BLaER1 treated with 17β-estradiol and CSF1 and Interleukin-3, amounts not matched to agents 10 nM and 100 nM (cell line): ENCODE results near the gene UROS.

ENCODE experiments used
- H3K27ac ChIP-seq, 11 experiments: shearing (Covaris generic); formaldehyde crosslinking; 2 replicates each; pipeline ENCODE4 v1.8.1; 2022
- H3K27me3 ChIP-seq, 11 experiments: shearing (Covaris generic); formaldehyde crosslinking; 2 replicates each; pipeline ENCODE4 v1.8.1; 2022
- H3K36me3 ChIP-seq, 11 experiments: shearing (Covaris generic); formaldehyde crosslinking; 2 replicates each; pipeline ENCODE4 v1.8.1; 2022
- H3K4me1 ChIP-seq, 10 experiments: shearing (Covaris generic); formaldehyde crosslinking; 2 replicates each; pipeline ENCODE4 v1.8.1; 2022
- H3K4me2 ChIP-seq, 11 experiments: shearing (Covaris generic); formaldehyde crosslinking; 2 replicates each; pipeline ENCODE4 v1.8.1; 2022
- H3K4me3 ChIP-seq, 10 experiments: shearing (Covaris generic); formaldehyde crosslinking; 2 replicates each; pipeline ENCODE4 v1.8.1; 2022
- H3K9ac ChIP-seq, 11 experiments: shearing (Covaris generic); formaldehyde crosslinking; 2 replicates each; pipeline ENCODE4 v1.8.1; 2022
- H3K9me3 ChIP-seq, 11 experiments: shearing (Covaris generic); formaldehyde crosslinking; replicated peaks in 1 of 11; 2 replicates each; pipeline ENCODE4 v1.8.1; 2022
- H4K20me1 ChIP-seq, 11 experiments: shearing (Covaris generic); formaldehyde crosslinking; 2 replicates each; pipeline ENCODE4 v1.8.1; 2022
- Cebpa-rat ChIP-seq, 11 experiments: shearing (Covaris generic); IDR thresholded peaks; 2 replicates each; pipeline ENCODE4 v1.8.1; 2022

UROS gene

DNA sequence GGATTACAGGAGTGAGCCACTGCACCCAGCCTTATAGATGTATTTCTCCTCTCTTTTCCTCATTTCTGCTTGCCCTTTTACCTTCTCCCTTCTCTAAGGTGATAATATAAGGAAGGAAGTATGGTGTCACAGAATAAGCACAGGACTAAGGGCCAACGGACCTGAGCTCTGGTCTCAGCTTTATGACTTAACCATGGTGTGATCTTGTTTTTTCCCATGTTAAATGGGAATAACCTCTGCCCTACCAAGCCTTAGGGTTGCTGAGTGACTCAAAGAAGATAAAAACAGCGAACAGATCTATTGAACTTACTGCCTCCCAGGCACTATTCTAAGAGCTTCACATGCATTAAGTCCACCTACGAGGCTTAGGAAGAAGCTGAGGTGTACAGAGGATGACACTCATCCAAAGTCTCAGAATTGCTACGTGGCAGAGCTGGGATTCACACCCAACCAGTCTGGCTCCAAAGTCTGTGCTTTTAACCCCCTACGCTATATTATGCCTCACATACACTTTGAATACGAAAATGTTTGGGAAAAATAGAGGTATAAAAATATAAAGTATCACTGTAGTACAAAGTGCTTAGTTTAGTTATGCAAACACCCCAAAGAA is 5.6 kb downstream of the UROS start:
- H3K9me3 ChIP-seq, result no peaks in the 10 kb centered on the region
- no peak for TF ChIP-seq Cebpa-rat (IDR thresholded peaks at IDR 0.05)
- H3K27me3 ChIP-seq, result no peaks in the 10 kb centered on the region
- H3K27ac ChIP-seq, result no peak overlapping the region
- H3K4me1 ChIP-seq, result peaks cover 12 to 25% (median 16%) of the 10 kb centered on the region in 10 experiments
- H3K4me2 ChIP-seq, result no peak overlapping the region
- no peak overlapping the region for H3K4me3 ChIP-seq
- no peak overlapping the region for H3K9ac ChIP-seq
- peaks cover 0 to 5% (median 0%) of the 10 kb centered on the region in 11 experiments; a peak in 3 of 22 replicates for H4K20me1 ChIP-seq
- H3K36me3 ChIP-seq, result peaks cover 32 to 45% (median 37%) of the 10 kb centered on the region in 11 experiments

- no peak overlapping the region for H3K4me2 ChIP-seq
- TF ChIP-seq Cebpa-rat (IDR thresholded peaks at IDR 0.05), result no peak
- H3K36me3 ChIP-seq, result peaks cover 38 to 50% (median 44%) of the 10 kb centered on the region in 11 experiments
- H3K4me3 ChIP-seq, result no peak overlapping the region
- no peak overlapping the region for H3K9ac ChIP-seq
- peaks cover 0 to 5% (median 0%) of the 10 kb centered on the region in 11 experiments; a peak in 3 of 22 replicates for H4K20me1 ChIP-seq
- H3K4me1 ChIP-seq, result peaks cover 3 to 16% (median 7%) of the 10 kb centered on the region in 10 experiments; a peak in 18 of 20 replicates
- no peaks in the 10 kb centered on the region for H3K27me3 ChIP-seq
- H3K9me3 ChIP-seq, result no peaks in the 10 kb centered on the region
- no peak overlapping the region for H3K27ac ChIP-seq
Measured at GRCh38 chr10:125816548-125816947, 6.5 kb downstream of the UROS start.

- Histone ChIP-seq H3K4me1 (peaks cover 4 to 11% (median 7%) of the 10 kb centered on the region in 10 experiments; a peak in 18 of 20 replicates), H3K9ac (no peak overlapping the region), H3K4me2 (no peak overlapping the region), H3K9me3 (no peaks in the 10 kb centered on the region), H4K20me1 (peaks cover 0 to 5% (median 0%) of the 10 kb centered on the region in 11 experiments; a peak in 3 of 22 replicates), H3K27me3 (no peaks in the 10 kb centered on the region), H3K4me3 (no peak overlapping the region), H3K36me3 (peaks cover 40 to 57% (median 50%) of the 10 kb centered on the region in 11 experiments), H3K27ac (no peak overlapping the region)
- no peak for TF ChIP-seq Cebpa-rat (IDR thresholded peaks at IDR 0.05)
Measured at GRCh38 chr10:125815764-125816163, 7.3 kb downstream of the UROS start.

DNA sequence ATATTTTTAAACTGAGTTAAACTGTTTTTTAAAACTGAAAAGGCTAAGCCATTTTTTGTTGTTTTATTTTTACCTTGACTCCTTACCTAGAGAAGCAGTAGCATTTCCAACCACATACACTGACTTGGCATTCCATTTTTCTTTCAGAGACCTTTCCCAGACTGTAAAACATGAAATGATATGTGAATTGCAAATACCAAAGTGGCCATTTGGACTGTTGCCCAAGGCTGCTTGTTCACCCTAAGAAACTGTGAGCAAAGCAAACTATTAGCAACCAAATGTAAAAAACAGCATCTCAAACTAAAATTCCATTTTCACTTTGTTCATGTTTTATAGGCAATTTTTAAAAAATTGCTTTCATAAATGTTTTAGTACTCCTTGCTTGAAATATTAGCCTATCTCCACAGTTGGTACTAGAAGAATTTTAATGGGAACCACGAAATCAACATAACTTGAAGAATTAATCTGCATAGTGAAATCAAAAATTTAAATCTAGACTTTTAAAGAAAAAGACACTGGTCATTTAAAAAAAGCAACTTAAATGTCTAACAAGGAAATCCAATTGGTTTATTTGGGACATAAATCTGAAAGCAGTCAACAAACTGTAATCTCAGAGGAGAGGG is 10.8 kb downstream of the UROS start:
- TF ChIP-seq Cebpa-rat (IDR thresholded peaks at IDR 0.05), result no peak
- peaks cover 66 to 91% (median 81%) of the 10 kb centered on the region in 11 experiments for H3K36me3 ChIP-seq
- H3K4me1 ChIP-seq, result peaks cover 0 to 12% (median 8%) of the 10 kb centered on the region in 10 experiments; a peak in 14 of 20 replicates
- H3K27me3 ChIP-seq, result no peaks in the 10 kb centered on the region
- no peak overlapping the region for H3K9ac ChIP-seq
- no peak overlapping the region for H3K4me2 ChIP-seq
- H4K20me1 ChIP-seq, result peaks cover 0 to 5% (median 0%) of the 10 kb centered on the region in 11 experiments; a peak in 3 of 22 replicates
- peaks cover 0 to 7% (median 0%) of the 10 kb centered on the region in 11 experiments; a peak in 2 of 22 replicates for H3K9me3 ChIP-seq
- no peak overlapping the region for H3K27ac ChIP-seq
- H3K4me3 ChIP-seq, result no peak overlapping the region

DNA sequence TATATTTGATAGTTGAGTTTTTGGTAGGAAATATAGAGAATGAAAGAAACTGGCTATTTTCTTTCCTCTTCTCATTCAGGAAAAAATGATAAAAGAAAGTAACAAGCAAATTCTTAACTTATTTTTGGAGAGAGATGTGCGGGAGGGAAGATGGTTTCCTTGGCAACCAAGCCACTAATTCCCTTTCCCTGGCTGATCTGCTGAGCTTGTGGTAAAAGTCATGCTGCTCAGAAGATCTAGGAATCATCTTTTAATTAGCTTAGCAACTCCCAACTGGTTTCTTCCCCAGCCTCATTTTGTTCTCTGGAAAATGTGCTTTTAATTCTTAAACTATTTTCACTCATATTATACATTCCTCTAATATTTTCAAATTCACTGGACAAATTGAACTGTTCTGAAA is 11.8 kb downstream of the UROS start:
- no peak overlapping the region for H3K27ac ChIP-seq
- no peaks in the 10 kb centered on the region for H3K27me3 ChIP-seq
- H3K36me3 ChIP-seq, result peaks cover 75 to 97% (median 90%) of the 10 kb centered on the region in 11 experiments
- no peak overlapping the region for H3K4me3 ChIP-seq
- H4K20me1 ChIP-seq, result peaks cover 0 to 4% (median 0%) of the 10 kb centered on the region in 11 experiments; a peak in 3 of 22 replicates
- no peak overlapping the region for H3K9ac ChIP-seq
- H3K4me1 ChIP-seq, result peaks cover 0 to 12% (median 8%) of the 10 kb centered on the region in 10 experiments; a peak in 14 of 20 replicates
- peak overlapping the region in 5 of 11 experiments; percentile 3 to 36 (median 13); a peak in 5 of 22 replicates for H3K4me2 ChIP-seq
- H3K9me3 ChIP-seq, result peaks cover 0 to 7% (median 0%) of the 10 kb centered on the region in 11 experiments; a peak in 2 of 22 replicates
- no peak for TF ChIP-seq Cebpa-rat (IDR thresholded peaks at IDR 0.05)

GRCh38 chr10:125808047-125808446 is 15.0 kb downstream of the UROS start:
- H4K20me1 ChIP-seq, result peaks cover 0 to 7% (median 0%) of the 10 kb centered on the region in 11 experiments; a peak in 1 of 22 replicates
- no peak overlapping the region for H3K9ac ChIP-seq
- H3K4me3 ChIP-seq, result no peak overlapping the region
- H3K36me3 ChIP-seq, result peaks cover 68 to 97% (median 86%) of the 10 kb centered on the region in 11 experiments
- no peaks in the 10 kb centered on the region for H3K27me3 ChIP-seq
- no peak overlapping the region for H3K4me2 ChIP-seq
- peaks cover 0 to 19% (median 16%) of the 10 kb centered on the region in 10 experiments; a peak in 18 of 20 replicates for H3K4me1 ChIP-seq
- H3K27ac ChIP-seq, result no peak overlapping the region
- peaks cover 0 to 7% (median 0%) of the 10 kb centered on the region in 11 experiments; a peak in 2 of 22 replicates for H3K9me3 ChIP-seq
- TF ChIP-seq Cebpa-rat (IDR thresholded peaks at IDR 0.05), result no peak

GRCh38 chr10:125802739-125803138 is 20.3 kb downstream of the UROS start:
- peak overlapping the region in 1 of 10 experiments; percentile 2; a peak in 1 of 20 replicates for H3K4me3 ChIP-seq
- peak overlapping the region in 2 of 11 experiments; percentile 29; a peak in 2 of 22 replicates for H3K9ac ChIP-seq
- peaks cover 53 to 96% (median 75%) of the 10 kb centered on the region in 11 experiments for H3K36me3 ChIP-seq

GRCh38 chr10:125802131-125802530 is 20.9 kb downstream of the UROS start:
- no peaks in the 10 kb centered on the region for H3K27me3 ChIP-seq
- peak overlapping the region in 1 of 10 experiments; percentile 2; a peak in 1 of 20 replicates for H3K4me3 ChIP-seq
- H3K27ac ChIP-seq, result peak overlapping the region in 5 of 11 experiments; percentile 5 to 65 (median 64); a peak in 9 of 22 replicates
- peak overlapping the region in 9 of 11 experiments; percentile 28 to 87 (median 73); a peak in 18 of 22 replicates for H3K4me2 ChIP-seq
- peaks cover 0 to 47% (median 36%) of the 10 kb centered on the region in 10 experiments; a peak in 17 of 20 replicates for H3K4me1 ChIP-seq
- H3K36me3 ChIP-seq, result peaks cover 47 to 96% (median 75%) of the 10 kb centered on the region in 11 experiments
- peaks cover 0 to 16% (median 0%) of the 10 kb centered on the region in 11 experiments; a peak in 3 of 22 replicates for H4K20me1 ChIP-seq
- no peak; a peak in 1 of 22 replicates for TF ChIP-seq Cebpa-rat (IDR thresholded peaks at IDR 0.05)
- peaks cover 0 to 14% (median 12%) of the 10 kb centered on the region in 11 experiments; a peak in 16 of 22 replicates for H3K9me3 ChIP-seq
- peak overlapping the region in 3 of 11 experiments; percentile 2 to 29 (median 29); a peak in 4 of 22 replicates for H3K9ac ChIP-seq

More at GRCh38 chr10:125802739-125803138, 20.3 kb downstream of the UROS start:
- Histone ChIP-seq H3K9me3 (peaks cover 0 to 14% (median 12%) of the 10 kb centered on the region in 11 experiments; a peak in 16 of 22 replicates), H3K27me3 (no peaks in the 10 kb centered on the region), H3K4me1 (peaks cover 0 to 47% (median 36%) of the 10 kb centered on the region in 10 experiments; a peak in 17 of 20 replicates), H3K4me2 (peak overlapping the region in 9 of 11 experiments; percentile 28 to 87 (median 73); a peak in 17 of 22 replicates), H3K27ac (peak overlapping the region in 5 of 11 experiments; percentile 5 to 65 (median 64); a peak in 8 of 22 replicates), H4K20me1 (peaks cover 0 to 10% (median 0%) of the 10 kb centered on the region in 11 experiments; a peak in 3 of 22 replicates)
- TF ChIP-seq Cebpa-rat (IDR thresholded peaks at IDR 0.05), result no peak
